PC-9 (cell line): ENCODE data around the gene TGFBR2.

Experiments
- CTCF ChIP-seq: fragments of 200-600 bp; sonication (generic); conservative IDR thresholded peaks from 2 replicates; pipeline ENCODE4 v1.6.1; 2017; ENCODE audit warnings: mixed run types, antibody characterized with exemption, mild to moderate bottlenecking, moderate library complexity
- EZH2 ChIP-seq: fragments of 200-600 bp; sonication (generic); IDR thresholded peaks from 2 replicates; pipeline ENCODE4 v1.8.0; 2017; ENCODE audit warnings: antibody characterized with exemption, low read depth

DNA sequence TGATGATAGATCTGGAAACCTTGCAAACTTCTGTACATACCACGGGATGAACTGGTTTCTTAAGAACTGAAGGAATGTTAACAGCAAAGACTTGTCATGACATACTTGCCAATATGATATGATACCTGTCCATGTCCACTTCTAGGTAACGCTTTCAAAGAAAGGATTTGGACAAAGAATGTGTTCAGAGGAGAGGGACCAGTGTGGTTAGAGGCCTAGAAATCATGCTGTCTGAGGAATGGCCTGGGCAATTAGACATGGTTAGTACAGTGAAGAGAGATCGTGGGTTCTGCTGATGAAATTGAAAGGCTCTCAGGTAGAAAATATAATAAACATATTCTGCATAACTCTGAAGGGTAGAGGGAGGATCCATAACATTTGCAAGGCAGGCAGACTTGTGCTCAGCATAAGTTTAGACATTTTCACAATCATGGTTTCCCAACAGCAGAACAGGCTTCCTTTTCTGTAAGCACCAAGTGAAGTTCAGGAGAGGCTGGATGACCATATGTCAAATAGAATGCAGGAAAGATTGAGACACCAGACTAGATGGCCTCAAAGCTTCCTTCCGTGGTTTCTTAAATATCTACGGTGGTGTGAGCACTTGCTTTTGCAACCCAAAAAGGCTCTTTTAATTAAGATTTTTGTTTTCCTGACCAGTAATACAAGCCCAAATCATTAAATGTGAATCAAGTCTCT, 39.9 kb downstream of the TGFBR2 start:
- no peak for TF ChIP-seq CTCF
- no peak for TF ChIP-seq EZH2
